HCT116 (cell line): ENCODE results near the gene PRR16.
"Not testable (repeated sequence)": the region's sequence is repeated elsewhere in the genome, so short reads cannot be mapped to it uniquely, and the experiment has no call there.

Experiments used
- EZH2 ChIP-seq: fragments of 200-600 bp; sonication (generic); IDR thresholded peaks from 2 replicates; pipeline ENCODE4 v1.6.1; 2017; ENCODE audit warnings: antibody characterized with exemption, mixed run types
- POLR2A ChIP-seq: IDR thresholded peaks from 2 replicates; pipeline ENCODE4 v1.7.0; 2011; ENCODE audit warnings: borderline replicate concordance; ENCODE audit not compliant: insufficient read depth, insufficient read length; ENCODE audit errors: extremely low read depth
- POLR2AphosphoS5 ChIP-seq: IDR thresholded peaks from 2 replicates; pipeline ENCODE4 v1.6.1; 2011; ENCODE audit warnings: mild to moderate bottlenecking, low read depth, low read length, moderate library complexity
- RAD21 ChIP-seq: IDR thresholded peaks from 2 replicates; pipeline ENCODE4 v1.6.1; 2012; ENCODE audit warnings: low read depth, mild to moderate bottlenecking
- TCF7L2 ChIP-seq: IDR thresholded peaks from 2 replicates; pipeline ENCODE4 v1.7.0; 2011; ENCODE audit warnings: borderline replicate concordance, inconsistent platforms; ENCODE audit not compliant: insufficient read depth, insufficient read length; ENCODE audit errors: extremely low read depth
- ZNF274 ChIP-seq: fragments of 200-500 bp; sonication (Bioruptor generic); IDR thresholded peaks from 2 replicates; pipeline ENCODE4 v1.6.1; 2014; ENCODE audit warnings: mild to moderate bottlenecking, low read depth, low read length, inconsistent platforms
- TF ChIP-seq, protein P1 (sequence below), 3 experiments: fragments of 200-600 bp in 1 of 3; sonication (generic) in 1 of 3; IDR thresholded peaks in 2 of 3; conservative IDR thresholded peaks in 1 of 3; 2 replicates each; pipeline ENCODE4 v1.5.1; 2012 to 2017; ENCODE audit warnings: low read depth in 2 of 3, low read length in 2 of 3, antibody characterized with exemption in 1 of 3, borderline replicate concordance in 1 of 3, control low read depth in 1 of 3, mild to moderate bottlenecking in 1 of 3, mixed read lengths in 1 of 3, mixed run types in 1 of 3, moderate library complexity in 1 of 3; ENCODE audit not compliant: insufficient read depth in 1 of 3
- TF ChIP-seq, protein P2 (sequence below): IDR thresholded peaks from 2 replicates; pipeline ENCODE4 v1.6.1; 2011; ENCODE audit warnings: mild to moderate bottlenecking, low read length, moderate library complexity; ENCODE audit not compliant: insufficient replicate concordance; ENCODE audit errors: extremely low read depth
- TF ChIP-seq, protein P3 (sequence below): IDR thresholded peaks from 2 replicates; pipeline ENCODE4 v1.6.1; 2012

DNA sequence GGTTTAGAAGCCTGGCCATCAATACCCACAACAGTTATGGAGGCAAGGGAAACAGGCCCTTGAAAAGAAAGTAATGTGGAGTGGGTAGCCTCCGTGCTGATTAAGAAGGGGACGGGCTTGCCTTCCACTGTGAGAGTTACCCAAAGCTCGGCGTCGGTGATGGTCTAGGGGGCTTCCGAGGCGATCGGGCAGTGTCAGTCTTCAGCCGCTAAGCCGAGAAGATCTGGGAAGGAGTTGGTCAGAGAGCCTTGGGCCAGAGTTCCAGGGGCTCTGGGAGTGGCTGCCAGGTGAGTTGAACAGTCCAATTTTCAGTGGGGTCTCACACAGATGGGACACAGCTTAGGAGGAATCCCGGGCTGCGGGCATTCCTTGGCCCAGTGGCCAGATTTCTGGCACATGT lies 236.6 kb downstream of the PRR16 start:
- TF ChIP-seq, protein P1, sequence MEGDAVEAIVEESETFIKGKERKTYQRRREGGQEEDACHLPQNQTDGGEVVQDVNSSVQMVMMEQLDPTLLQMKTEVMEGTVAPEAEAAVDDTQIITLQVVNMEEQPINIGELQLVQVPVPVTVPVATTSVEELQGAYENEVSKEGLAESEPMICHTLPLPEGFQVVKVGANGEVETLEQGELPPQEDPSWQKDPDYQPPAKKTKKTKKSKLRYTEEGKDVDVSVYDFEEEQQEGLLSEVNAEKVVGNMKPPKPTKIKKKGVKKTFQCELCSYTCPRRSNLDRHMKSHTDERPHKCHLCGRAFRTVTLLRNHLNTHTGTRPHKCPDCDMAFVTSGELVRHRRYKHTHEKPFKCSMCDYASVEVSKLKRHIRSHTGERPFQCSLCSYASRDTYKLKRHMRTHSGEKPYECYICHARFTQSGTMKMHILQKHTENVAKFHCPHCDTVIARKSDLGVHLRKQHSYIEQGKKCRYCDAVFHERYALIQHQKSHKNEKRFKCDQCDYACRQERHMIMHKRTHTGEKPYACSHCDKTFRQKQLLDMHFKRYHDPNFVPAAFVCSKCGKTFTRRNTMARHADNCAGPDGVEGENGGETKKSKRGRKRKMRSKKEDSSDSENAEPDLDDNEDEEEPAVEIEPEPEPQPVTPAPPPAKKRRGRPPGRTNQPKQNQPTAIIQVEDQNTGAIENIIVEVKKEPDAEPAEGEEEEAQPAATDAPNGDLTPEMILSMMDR (IDR thresholded peaks at IDR 0.05 in 2 of 3, conservative IDR thresholded peaks at IDR 0.05 in 1 of 3; ENCODE audit: borderline replicate concordance in 1 of 3, insufficient read depth in 1 of 3, low read depth in 2 of 3, low read length in 2 of 3), result not testable (repeated sequence)
- TF ChIP-seq EZH2, POLR2AphosphoS5, POLR2A, TCF7L2, RAD21, ZNF274: not testable (repeated sequence)
- TF ChIP-seq, protein P2, sequence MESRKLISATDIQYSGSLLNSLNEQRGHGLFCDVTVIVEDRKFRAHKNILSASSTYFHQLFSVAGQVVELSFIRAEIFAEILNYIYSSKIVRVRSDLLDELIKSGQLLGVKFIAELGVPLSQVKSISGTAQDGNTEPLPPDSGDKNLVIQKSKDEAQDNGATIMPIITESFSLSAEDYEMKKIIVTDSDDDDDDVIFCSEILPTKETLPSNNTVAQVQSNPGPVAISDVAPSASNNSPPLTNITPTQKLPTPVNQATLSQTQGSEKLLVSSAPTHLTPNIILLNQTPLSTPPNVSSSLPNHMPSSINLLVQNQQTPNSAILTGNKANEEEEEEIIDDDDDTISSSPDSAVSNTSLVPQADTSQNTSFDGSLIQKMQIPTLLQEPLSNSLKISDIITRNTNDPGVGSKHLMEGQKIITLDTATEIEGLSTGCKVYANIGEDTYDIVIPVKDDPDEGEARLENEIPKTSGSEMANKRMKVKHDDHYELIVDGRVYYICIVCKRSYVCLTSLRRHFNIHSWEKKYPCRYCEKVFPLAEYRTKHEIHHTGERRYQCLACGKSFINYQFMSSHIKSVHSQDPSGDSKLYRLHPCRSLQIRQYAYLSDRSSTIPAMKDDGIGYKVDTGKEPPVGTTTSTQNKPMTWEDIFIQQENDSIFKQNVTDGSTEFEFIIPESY, result not testable (repeated sequence)
- TF ChIP-seq, protein P3, sequence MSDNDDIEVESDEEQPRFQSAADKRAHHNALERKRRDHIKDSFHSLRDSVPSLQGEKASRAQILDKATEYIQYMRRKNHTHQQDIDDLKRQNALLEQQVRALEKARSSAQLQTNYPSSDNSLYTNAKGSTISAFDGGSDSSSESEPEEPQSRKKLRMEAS, result not testable (repeated sequence)
